GM08714 (cell line): ENCODE data around the gene CDX2.
"Not testable (repeated sequence)": the region's sequence is repeated elsewhere in the genome, so short reads cannot be mapped to it uniquely, and the experiment has no call there.

Experiments used
- H3K4me3 ChIP-seq: fragments of 200-500 bp; sonication (Bioruptor generic); 2 replicates; pipeline ENCODE4 v1.5.1; 2014; ENCODE audit warnings: mild to moderate bottlenecking, low read length, inconsistent platforms
- ZNF274 ChIP-seq: IDR thresholded peaks from 2 replicates; pipeline ENCODE4 v1.6.1; 2012; ENCODE audit warnings: mild to moderate bottlenecking, low read depth, low read length

CDX2 gene

GRCh38 chr13:27964741-27965323 is 4.3 kb downstream of the CDX2 start:
- no peak for TF ChIP-seq ZNF274
- no peak overlapping the region for H3K4me3 ChIP-seq

DNA sequence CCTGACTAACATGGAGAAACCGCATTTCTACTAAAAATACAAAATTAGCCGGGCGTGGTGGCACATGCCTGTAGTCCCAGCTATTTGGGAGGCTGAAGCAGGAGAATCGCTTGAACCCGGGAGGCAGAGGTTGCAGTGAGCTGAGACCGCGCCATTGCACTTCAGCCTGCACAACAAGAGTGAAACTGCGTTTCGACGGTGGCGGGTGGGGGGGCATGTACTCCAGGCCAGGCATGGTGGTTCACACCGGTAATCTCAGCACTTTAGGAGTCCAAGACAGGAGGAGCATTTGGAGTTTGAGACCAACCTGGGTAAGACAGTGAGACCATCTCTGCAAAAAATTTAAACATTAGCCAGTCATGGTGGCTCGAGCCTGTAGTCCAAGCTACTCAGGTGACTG is 4.9 kb downstream of the CDX2 start:
- not testable (repeated sequence) for H3K4me3 ChIP-seq

DNA sequence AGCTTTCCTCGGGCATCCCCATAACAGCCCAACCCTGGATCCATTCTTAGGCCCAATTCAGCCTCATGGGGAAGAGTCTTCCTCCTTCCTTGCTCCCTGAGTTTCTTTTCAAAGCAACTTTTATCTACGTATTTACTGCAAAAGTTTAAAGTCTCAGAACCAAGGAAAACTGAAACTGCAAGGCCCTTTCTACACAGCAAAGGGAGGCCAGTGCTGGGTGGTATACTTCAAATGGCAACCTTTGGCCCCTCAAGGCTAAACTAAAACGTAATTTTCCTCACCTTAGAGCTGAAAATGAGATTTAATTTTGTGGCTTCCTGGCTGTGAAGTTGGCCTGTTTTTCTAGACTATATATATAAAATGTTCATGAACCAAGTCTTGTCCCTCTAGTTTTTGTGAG is 5.6 kb downstream of the CDX2 start:
- TF ChIP-seq ZNF274 = no peak
- H3K4me3 ChIP-seq = no peak overlapping the region

DNA sequence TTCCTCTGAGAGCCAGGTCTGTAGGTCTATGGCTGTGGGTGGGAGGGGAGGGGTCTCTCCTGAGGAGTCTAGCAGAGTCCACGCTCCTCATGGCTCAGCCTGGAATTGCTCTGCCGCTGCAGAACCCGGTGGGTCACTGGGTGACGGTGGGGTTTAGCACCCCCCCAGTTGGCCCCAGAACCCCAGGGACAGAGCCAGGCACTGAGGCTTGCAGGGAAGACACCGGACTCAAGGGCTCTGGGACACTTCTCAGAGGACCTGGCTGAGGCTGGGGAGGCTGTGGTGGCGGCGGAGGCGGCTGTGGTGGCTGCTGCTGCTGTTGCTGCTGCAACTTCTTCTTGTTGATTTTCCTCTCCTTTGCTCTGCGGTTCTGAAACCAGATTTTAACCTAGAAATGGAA is 6.1 kb downstream of the CDX2 start:
- no peak overlapping the region for H3K4me3 ChIP-seq
- TF ChIP-seq ZNF274 = no peak

DNA sequence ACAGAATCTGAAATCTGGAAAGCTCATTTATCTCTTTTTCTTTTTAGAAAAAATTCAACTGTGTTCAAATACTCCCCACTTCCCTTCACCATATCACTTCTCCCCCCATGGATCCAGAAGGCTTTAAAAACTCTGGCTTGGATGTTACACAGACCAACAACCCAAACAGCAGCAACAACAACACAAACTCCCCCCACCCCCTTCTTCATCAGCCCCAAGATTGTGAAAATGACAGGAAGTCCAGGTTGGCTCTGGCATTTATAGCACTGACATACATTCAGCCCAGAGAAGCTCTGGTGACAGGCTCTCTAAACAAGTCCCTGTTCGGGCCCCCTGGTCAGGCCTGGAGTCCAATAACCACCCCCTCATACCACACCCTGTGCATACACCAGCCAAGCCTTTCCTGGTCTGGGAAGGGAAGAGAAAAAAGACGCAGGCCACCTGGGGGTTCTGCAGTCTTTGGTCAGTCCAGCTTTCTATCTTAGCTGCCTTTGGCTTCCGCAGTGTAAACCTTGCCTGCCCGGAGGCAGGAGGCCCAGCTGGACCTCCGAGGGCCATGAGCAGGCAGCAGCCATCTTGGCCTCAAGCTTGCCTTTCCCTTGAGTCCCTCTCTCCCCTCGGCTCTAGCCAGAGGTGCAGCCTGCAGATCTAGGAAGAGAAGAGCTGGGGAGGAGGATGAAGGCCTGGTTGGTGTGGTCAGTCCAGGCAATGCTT is 6.8 kb downstream of the CDX2 start:
- H3K4me3 ChIP-seq = no peak overlapping the region
- no peak for TF ChIP-seq ZNF274

- H3K4me3 ChIP-seq = no peak overlapping the region; the same call in 1 of the 2 replicates
- TF ChIP-seq ZNF274 = no peak
Measured at GRCh38 chr13:27961227-27962085, 7.7 kb downstream of the CDX2 start.

DNA sequence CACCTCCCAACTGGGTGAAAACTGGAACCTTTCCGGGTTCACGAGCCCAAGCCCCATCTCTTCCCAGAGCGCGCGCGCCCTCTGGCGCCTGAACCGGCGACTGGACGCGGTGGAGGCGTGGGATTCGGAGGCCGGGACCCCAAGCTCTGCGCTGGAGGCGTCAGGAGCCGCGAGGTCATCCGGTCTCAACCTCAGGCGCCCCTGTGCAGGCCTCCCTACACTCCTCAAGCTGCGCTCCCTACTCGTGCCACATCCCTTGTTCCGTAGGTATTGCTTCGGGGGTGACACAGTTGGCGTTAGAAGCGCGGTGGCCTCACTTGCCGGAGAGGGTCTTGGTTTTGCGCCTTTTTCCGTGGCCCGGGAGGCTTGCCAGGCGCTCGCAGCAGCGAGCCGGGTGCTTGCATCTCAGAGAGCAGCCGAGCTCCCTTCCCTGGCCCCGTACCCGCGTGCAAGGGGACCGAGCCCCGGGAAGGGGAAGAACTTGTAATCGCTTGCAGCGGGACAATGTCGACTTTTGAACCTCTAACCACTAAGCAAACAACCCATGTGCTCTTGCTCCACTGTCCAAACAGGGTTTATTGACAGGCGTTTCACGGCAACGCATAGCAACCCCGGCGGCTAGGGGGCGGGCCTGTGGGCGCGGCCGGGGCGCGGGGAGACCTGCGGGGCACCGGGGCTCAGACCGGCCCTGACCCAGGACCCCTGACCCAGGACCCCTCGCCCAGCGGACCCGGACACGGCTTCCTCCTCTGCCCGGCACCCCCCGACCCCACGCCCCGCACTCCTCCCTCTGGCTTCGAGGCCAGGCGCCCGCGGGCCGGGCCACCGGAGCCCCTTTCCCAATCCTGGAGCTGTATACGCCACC is 8.5 kb downstream of the CDX2 start:
- H3K4me3 ChIP-seq = peak overlapping the region; percentile 21; the same call in 1 of the 2 replicates
- TF ChIP-seq ZNF274 = no peak

- no peak for TF ChIP-seq ZNF274
- H3K4me3 ChIP-seq = no peak overlapping the region; the same call in 1 of the 2 replicates
Measured at GRCh38 chr13:27959976-27960361, 9.1 kb downstream of the CDX2 start.

DNA sequence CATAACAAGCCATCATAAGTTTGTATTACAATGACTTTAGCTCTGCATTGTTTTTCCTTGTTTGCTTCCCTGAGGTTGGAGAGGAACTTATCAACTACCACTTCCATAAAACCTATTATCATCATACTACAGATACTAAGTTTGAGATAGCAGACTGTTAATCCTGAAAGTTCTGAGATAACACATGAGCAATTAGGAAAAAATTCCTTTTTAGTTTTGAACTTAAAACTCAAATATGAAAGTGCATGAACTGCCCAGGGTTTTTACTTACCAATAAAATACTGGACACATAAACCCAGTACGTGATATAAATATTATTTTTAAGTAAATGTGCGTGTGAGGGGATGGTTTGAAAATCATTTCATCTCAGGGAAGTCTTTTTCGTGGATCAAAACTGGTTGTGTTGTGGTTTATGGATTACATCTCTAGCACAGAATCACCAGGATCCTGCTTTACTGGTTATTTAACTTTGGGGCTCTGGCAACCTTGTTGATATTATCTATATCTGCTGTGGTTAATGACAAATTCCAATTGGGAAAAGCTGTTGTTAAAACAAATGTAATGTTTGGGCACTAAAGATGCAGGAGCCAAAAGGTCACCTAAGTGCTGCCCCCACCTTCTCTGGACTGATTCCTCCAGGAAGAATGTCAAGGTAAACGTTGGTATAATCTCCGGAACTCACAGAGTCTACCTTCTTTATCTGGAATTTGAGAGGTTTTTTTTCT is 12.4 kb downstream of the CDX2 start:
- TF ChIP-seq ZNF274 = no peak

DNA sequence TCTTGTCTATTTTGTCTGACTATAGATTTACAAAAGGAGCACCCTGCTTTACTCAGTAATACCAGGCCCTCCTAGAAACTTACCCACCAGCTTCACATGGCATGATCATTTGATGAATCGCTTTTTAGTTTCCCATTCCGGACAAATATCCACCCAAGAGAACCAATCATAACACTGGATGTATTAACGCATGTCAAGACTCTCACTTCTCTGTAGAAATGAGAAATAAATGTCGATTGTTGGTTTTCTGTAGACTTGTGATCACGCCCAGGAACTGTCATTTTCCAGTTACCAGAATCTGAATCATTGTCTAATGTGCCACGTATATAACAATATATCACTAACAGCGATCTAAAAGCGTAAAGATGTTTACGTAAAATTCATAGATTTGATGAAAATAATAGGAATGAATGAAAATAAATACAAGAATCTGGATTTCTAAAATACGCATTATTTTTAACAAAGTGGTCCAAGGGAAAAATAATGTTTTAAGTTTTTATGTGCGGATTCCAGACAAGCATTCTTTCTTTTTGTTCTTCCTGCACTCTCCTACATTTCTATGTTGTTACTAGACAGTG is 14.0 kb downstream of the CDX2 start:
- no peak for TF ChIP-seq ZNF274

More for the DNA sequence above, 12.4 kb downstream of the CDX2 start:
- no peak overlapping the region for H3K4me3 ChIP-seq

GRCh38 chr13:27954406-27954851 is 14.7 kb downstream of the CDX2 start:
- H3K4me3 ChIP-seq = peak overlapping the region; percentile 54; the same call in 1 of the 2 replicates
- no peak for TF ChIP-seq ZNF274

More for the DNA sequence above, 14.0 kb downstream of the CDX2 start:
- H3K4me3 ChIP-seq = no peak overlapping the region

DNA sequence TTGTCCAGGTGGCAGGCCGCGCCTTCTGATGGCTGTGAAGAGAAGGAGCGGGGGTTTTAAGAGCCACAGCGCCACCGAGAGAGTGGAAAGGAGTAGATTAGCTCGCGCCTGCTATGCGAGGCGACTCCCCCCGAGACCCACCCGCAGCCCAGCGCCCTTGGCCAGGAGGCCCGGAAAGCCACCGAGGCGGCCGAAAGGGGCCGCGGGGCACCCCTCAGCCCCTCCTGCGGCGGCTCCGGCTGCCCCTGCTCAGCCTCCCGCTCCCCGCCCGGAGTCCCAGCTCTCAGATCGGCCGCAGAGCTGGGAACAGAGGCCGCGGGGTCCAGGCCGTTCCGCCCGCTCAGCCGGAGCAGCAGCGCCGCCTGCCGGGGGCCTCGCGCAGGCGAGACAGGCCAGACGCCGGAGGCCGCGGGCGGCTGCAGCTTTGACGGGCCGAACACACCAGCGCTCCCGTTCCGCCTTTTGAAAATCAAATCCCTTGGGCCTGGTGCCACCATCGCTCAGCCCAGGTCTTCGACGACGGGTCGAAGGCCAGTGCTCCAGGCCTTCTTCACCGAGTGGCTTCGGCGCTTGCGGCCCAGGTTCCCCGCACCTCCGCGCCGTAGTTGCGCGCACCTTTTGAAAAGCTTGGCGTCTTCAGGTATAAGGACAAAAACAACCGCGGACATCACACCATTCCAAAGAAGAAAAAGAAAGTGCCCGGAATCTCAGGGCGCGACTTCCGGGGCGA is 15.3 kb downstream of the CDX2 start:
- H3K4me3 ChIP-seq = peak overlapping the region; percentile 54; the same call in 1 of the 2 replicates
- no peak for TF ChIP-seq ZNF274
